GM21825 (cell line): ENCODE data around the gene TMEFF1.
"Not testable (repeated sequence)": the region's sequence is repeated elsewhere in the genome, so short reads cannot be mapped to it uniquely, and the experiment has no call there.

Source experiments
- ATAC-seq: cut with Tn5 transposase; IDR thresholded peaks from one replicate; pipeline ENCODE4 v1.9.1; 2021; ENCODE audit warnings: mild to moderate bottlenecking, moderate library complexity; ENCODE audit not compliant: unreplicated experiment

TMEFF1 gene, protein sequence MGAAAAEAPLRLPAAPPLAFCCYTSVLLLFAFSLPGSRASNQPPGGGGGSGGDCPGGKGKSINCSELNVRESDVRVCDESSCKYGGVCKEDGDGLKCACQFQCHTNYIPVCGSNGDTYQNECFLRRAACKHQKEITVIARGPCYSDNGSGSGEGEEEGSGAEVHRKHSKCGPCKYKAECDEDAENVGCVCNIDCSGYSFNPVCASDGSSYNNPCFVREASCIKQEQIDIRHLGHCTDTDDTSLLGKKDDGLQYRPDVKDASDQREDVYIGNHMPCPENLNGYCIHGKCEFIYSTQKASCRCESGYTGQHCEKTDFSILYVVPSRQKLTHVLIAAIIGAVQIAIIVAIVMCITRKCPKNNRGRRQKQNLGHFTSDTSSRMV

DNA sequence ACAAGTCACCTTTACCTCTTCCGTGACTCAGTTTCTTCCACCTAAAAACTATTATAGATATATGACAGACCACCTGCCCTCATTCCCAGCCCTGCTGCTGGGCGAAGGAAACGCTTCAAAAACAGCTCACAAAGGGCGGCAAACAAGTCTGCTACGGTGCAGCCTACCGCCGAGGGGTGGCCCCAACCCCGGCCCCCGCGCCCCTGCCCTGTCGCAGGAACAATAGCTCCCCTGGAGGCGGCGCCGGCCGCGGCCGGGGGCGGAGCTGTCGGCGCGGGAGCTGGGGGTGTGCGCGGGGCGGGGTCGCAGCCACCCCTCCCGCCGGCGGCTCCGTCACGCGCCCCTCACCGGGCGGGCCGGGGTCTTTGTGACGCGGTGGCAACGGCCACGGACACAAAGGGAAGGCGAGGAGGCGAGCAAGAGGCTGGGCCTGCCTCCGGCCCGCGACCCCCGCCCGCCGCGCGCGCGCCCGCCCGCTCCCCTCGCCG lies at the start of gene TMEFF1:
Gene TMEFF1, plus strand, starts transcription at position 362 of the 488 bp plus-strand sequence. CDS start 396 bp downstream, outside the sequence.
- peak; percentile 55 for ATAC-seq

DNA sequence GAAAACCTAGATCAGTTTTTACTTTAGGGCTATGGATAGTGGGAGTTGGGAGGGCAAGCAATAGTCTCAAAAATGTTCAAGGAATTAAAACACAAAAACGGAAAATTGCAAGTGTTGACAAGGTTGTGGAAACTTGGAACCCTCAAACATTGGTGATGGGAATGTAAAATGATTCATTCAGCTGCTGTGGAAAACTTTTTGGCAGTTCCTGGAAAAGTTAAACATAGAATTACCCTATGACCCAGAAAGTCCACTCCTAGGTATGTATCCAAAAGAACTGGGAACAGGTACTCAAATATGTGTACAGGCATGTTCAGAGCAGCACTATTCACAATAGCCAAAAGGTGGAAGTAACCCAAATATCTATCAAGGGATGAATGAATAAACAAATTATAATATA lies 47.2 kb upstream of the TMEFF1 start:
- no peak for ATAC-seq

DNA sequence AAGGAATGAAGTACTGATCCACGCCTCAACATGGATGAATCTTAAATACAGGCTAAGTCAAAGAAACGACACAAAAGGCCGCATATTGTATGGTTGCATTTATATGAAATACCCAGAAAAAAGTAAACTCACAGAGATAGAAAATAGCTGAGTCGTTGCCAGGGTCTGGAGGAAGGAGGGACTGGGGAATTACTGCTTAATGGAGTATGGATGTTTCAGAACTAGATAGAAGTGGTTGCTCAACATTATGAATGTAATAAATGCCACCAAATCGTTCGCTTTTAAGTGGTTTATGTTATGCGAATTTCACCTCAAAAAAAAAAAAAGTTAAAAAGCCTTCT lies 46.8 kb upstream of the TMEFF1 start:
- ATAC-seq: no peak

DNA sequence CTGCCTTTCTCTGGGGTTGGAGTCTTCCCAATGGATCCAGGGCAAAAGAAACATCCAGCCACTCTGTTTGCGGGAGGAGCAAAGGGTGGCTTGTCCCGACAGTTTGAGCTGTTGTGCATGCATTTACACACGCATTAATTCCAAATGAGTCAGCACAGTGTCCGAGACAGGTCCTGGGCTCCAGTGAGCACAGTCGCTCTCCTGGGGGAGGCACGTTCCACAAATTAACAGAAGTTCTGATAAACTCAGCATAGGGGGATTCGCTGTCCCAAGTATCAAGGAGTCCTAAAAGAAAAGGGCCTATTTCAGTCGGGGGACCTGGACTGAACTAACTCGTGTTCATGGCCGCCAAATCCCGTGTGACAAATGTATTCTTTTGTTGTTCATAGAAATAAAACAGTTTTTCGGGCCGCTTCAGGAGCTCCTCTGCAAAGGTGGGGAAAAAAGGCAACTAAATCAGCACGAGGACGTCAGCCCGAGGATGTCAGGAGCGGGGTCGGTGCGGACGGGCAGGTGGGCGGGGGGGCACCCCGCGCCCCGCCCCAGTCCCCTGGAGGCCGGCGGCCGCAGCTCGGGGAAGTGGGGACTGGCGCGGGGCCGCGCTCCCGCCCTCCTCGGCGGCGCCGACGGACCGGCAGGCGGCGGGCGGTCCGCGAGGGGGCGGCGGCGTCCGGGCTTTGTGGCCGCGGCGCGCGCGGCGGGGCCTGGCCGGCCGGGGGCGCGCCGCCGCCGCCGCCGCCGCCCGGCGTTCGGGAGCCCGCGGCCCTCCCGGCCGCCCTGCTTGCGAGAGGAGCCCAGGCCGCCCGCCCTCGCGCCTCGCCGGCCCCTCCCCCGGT lies 46.2 kb upstream of the TMEFF1 start, which contains the start of gene MSANTD3:
Gene MSANTD3, plus strand, starts transcription at position 614 of the 836 bp plus-strand sequence. CDS start 14,796 bp downstream, outside the sequence.
- peak; percentile 80 for ATAC-seq

DNA sequence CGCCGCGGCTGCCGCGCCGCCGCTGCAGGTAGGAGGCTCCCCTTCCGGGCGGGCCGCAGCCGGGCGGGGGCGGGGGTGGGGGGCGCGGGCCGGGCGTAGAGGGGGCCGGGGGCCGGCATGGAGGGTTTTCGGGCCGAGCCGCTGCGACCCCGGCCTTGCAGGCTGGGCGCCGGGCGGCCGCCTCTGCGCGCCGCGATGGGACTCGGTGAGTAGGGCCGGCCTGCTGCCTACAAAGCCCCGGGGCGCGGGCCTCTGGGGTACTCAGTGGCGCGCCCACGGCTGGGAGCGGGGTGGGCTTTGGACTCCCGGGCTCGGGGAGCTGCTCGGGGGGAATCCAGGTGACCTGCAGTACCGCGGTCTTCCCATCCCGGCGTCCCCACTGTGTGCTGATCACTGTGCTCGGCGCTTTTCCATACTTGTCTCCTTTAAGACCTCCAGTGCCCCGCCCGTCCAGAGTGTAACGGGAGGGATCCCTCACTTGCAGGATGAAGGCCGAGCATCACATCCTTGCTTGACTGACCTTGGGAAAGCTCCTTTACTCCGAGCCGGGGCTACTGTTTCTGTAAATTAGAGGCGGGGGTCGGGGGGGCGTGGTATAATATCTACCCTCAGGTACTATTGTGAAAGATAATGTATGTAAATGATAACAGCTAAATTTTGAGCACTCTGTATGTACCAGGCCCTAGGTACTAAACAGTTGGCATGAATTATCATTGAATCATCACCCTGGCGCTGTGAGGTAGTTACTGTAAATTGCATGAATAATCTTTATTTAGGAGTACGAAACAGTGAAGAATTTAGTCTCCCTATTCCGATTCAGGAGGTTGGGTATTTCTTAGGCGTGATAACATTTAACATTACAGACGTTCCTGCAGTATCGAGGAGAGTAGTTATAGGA lies 45.3 kb upstream of the TMEFF1 start:
- peak; percentile 36 for ATAC-seq

DNA sequence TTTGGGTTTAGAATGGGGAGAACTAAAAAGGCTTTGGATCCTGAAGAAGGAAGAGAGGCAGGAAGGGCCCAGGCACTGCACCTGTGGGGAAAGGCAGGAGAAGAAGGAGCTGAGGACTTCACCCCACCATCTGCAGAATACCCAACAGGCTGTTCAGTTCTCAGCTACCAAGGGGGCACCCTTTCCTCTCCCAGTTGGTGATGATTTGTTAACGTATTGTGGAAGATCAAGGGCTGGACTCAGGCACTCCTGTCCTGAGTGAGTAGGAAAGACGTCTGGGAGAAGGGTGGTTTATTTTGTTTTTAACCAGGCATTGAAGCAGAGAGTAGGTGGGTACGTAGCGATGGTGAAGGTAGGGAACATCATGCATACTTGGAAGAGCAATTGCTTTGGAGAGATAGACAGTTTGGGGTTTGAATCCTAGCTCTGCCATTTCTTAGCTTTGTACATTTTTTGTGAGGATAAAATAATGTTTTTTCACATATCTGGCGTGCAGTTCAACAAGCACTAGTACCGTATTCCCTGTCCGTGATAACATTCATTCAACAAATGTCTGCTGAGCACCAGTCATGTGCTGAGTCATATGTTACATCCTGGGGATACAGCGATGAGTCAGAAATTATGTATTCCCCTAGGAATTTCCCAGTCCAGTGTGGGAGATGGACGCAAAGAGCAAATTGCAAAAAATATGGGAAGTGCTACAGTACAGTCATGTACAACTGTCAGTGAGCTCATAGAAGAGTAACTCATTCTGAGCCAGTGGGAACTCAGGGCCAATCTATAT lies 43.9 kb upstream of the TMEFF1 start:
- ATAC-seq: no peak

DNA sequence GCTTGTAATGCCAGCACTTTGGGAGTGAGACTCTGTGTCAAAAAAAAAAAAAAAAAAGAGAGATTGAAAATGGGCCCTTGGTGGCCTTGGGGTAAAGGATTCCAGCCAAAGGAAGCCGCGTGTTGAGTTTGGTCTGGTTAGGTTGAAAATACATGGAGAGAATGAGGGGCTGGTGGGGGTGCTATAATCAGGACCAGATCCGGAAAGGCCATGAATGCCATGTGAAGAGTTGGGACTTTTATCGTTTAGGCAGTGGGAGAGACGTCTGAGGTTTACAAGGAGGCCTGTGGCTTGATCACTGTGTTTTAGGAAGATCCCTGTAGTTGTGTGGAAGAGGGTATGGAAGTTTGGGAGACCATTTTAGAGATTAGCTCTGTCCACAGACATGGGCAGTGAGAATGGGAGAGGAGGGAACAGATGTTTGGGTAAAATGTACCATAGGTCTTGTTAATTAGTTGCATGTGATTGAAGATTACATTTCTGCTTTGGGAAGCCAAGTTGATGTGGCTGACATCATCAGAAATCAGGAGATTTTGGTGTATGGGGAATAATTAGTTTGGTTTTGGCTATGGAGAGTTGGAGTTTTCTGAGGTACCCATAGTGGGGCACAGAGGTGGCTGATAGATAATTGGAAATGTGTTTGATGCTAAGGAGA lies 42.5 kb upstream of the TMEFF1 start:
- ATAC-seq: no peak

DNA sequence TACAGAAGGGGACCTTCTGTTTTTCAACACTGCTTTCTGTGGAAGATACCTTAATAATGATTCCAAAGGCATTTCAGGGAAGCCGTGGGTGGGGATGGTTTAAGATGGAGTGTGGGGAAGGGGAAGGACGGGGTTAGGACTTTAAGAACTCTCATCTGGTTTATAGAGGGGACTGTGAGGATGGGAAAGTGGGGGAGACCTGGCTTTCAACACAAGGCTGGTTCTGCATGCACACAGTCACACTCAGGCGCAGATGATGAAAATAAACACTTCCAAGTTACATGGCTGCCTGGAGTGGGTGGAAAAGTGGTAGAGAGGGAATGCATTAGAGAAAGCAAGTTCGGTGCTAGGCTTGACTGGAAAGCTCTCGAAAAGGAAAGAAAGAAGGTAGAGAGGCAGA lies 41.1 kb upstream of the TMEFF1 start:
- no peak for ATAC-seq

DNA sequence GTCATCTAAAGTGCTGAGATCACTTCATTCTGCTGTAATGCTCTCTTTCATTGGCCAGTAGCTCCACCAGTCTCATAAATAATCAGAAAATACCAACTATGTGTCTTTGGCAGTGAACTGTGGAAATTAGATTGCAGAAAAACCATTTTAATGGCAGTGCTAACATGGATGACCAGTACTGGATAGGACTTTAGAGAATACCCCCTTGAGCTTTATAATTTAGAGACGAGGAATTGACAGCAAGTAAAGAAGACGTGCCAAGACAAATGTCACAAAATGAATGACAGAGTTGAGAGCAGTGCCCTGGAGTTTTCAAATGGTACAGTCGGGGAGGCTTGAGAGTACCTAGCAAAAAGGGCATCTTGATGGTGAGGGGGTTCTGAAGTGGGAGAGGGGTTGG lies 40.2 kb upstream of the TMEFF1 start:
- ATAC-seq: no peak

DNA sequence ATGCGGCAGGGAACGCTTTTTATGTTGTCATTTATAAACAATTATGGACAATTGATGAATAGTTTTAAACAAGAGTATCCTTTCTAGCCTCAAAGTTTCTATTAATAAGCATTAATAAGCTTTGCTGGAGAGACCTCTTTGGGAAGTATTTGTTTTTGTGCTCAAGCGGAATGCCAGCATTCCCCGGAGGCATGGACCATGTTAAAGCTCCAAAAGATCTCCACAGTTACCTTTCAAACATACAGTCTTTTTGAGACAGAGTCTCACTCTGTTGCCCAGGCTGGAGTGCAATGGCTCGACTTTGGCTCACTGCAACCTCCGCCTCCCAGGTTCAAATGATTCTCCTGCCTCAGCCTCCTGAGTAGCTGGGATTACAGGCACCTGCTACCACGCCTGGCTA lies 36.4 kb upstream of the TMEFF1 start:
- ATAC-seq: no peak

DNA sequence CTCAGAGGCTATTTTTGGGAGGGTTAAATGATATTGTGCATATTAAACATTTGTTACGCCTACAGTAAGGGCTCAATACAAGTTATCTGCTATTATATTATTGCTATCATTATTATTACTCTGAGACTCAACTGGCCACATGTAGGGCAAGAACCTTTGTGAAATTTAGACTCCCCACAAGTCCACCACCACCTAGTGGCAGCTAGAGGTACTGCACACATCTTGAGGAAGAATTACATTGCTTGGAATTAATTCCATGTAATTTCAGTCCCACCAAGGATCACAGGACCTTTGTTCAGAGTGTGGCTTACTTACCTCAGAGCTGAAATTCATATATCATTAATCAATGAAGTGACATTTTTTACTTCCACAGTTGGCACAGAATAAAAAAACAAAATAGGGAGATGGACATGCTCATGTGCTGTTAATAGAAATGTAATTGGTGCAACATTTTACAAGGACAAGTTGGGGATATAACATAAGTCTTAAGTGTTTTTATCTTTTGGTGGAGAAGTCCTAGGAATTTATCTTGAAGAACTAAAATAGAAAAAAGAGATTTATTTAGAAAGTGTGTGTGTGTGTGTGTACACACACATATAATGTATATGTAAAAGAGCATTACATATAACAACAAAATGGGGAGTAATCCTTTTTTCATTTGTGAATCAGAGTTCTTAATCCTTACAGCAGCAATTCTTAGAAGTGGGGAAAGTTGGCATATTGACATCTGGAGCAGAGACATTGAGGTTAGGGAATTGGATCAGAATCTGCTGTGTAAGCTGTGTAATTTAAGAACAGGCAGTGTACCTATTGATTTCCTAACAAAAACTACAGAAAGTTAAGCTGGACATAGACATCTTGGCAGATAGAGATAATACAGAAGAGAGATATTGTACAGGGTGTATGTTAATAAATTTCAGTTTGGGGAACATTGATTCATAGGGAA lies 34.8 kb upstream of the TMEFF1 start:
- ATAC-seq: peak; percentile 60

DNA sequence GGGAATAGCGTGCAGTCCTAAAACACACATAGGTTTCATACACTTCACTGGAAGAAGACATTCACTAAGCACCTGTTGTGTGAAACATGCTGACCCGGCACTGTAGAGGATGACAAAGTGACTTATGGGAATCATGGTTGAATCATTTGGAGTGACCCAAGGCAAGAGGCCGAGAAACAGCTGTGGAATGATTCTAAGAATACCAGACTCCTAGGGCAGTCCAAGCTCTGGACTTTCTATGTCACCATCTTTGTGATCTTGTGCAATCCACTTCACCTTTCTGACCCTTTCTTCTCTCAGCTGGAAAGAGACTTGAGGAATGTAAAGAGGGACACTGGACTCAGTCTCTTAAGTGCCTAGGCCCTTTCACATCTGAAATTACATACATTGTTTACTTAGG lies 32.9 kb upstream of the TMEFF1 start:
- ATAC-seq: no peak

DNA sequence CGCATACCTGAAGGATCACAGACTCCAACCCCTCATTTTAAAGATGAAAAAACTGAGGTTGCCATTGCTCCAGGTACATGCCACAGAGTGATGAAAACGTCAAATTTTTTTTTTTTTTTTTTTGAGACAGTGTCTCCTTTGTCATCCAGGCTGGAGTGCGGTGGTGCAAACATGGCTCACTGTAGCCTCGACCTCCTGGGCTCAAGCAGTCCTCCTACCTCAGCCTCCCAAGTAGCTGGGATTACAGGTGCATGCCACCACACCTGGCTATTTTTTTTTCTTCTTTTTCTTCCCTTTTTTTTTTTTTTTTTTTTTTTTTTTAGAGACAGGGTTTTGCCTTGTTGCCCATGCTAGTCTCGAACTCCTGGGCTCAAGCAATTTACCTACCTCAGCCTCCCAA lies 32.5 kb upstream of the TMEFF1 start:
- not testable (repeated sequence) for ATAC-seq

DNA sequence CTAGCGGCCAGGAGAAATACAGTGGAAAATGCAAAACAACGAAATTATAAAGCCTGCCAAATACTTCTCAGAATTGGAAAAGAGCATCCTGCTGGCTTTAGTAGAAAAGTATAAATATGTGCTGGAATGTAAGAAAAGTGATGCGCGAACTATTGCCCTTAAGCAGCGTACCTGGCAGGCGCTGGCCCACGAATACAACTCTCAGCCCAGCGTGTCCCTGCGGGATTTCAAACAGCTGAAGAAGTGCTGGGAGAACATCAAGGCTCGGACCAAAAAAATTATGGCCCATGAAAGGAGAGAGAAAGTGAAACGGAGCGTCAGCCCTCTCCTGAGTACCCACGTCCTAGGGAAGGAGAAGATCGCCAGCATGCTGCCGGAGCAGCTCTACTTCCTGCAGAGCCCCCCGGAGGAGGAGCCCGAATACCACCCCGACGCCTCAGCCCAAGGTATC lies 31.0 kb upstream of the TMEFF1 start:
- ATAC-seq: no peak

DNA sequence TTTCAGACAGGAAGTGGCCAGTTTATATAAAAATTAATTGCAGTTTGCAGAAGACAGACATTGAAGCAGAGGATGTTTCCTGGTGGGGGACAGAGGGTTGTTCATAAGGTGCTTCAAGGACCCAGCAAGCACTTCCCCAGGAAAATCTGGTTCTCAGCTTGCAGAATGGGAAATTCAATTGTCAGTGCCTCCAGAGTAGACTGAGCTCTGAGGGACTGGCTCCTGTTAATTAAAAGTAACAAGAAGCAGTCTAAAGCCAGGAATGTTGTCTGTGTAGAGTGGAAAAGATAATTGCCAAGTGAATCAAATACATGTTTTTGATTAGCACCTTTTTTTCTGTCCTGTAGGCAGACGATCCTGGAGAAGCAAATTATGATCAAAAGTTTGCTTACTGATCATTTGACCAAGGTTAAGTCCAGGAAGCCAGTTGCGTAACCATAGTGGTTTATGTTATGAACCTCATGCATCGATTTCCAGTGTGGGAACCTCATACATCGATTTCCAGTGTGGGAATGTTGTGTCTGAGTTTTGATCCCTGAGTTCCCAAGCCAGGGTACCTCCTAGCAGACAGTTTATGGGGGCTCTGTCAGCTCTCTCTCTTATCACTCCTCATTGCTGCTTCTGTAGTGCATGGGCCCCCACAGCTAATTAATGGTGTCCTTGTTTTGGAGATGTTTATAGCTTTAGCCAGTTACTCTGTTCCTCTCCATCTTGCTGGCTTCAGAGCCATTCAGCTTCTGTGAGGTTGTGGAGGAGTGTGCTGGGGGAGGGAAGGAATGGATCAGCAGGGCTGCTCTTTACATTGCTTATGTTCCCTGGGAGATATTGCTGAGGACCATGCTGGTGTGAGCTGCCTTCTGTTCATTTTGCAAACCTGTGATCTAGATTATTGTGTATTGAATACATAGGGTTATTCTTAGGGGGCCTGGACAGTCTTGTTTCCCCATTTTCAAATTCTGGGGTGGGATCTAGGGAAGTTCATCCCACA lies 28.9 kb upstream of the TMEFF1 start:
- no peak for ATAC-seq

DNA sequence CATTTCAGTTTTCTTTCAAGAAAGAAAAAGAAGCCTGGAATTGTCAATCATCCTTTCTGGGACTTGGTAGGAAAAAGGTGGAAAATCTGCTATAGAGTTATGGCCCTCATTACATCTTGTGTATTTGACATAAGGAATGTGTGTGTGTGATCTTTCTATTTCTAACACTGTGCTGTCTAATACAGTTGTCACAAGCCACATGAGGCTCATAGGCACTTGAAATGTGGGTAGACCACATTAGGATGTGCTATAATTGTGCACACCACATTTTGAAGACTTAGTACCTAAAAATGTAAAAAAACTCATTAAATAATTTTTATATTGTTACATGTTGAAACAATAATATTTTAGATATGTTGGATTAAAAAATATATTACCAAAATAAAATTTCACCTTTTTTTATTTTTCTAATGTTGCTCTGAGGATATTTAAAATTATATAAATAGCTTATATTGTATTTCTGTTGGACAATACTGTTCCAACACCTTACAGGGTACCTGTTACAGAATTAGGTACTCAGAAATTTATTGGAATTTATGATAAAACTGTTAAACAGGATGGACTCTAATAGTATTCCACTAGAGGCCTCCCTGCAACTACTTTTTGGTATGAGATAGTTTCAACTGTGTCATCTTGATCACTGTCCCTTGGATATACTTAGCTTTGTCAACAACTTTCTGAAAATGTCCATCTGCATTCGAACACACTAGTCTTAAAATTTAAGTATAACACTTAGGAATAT lies 27.6 kb upstream of the TMEFF1 start:
- no peak for ATAC-seq
